Stomach (tissue), 4 donors: ENCODE measurements around the gene MTHFD2.

Experiments used
- EP300 ChIP-seq: sonication (generic); formaldehyde crosslinking; IDR thresholded peaks from one replicate; pipeline ENCODE4 v1.6.1; 2017; ENCODE audit warnings: antibody characterized with exemption
- POLR2A ChIP-seq, 4 donors: fragments of 450-650 bp; IDR thresholded peaks; one replicate each; pipeline ENCODE4 v1.6.1; 2016; ENCODE audit warnings: antibody characterized with exemption in 4 of 4, control low read depth in 2 of 4, mild to moderate bottlenecking in 1 of 4, moderate library complexity in 1 of 4
- POLR2AphosphoS5 ChIP-seq, 3 donors: sonication (generic); formaldehyde crosslinking; IDR thresholded peaks; one replicate each; pipeline ENCODE4 v1.6.1; 2016; ENCODE audit warnings: antibody characterized with exemption in 3 of 3
- TF ChIP-seq, protein P1 (sequence below), 7 experiments: fragments of 450-650 bp in 4 of 7; fragments of 200-600 bp in 3 of 7; sonication (generic) in 3 of 7; IDR thresholded peaks; one replicate each; pipeline ENCODE4 v1.5.1; 2016 to 2019; ENCODE audit warnings: antibody characterized with exemption in 7 of 7, control low read depth in 2 of 7, mild to moderate bottlenecking in 1 of 7

DNA sequence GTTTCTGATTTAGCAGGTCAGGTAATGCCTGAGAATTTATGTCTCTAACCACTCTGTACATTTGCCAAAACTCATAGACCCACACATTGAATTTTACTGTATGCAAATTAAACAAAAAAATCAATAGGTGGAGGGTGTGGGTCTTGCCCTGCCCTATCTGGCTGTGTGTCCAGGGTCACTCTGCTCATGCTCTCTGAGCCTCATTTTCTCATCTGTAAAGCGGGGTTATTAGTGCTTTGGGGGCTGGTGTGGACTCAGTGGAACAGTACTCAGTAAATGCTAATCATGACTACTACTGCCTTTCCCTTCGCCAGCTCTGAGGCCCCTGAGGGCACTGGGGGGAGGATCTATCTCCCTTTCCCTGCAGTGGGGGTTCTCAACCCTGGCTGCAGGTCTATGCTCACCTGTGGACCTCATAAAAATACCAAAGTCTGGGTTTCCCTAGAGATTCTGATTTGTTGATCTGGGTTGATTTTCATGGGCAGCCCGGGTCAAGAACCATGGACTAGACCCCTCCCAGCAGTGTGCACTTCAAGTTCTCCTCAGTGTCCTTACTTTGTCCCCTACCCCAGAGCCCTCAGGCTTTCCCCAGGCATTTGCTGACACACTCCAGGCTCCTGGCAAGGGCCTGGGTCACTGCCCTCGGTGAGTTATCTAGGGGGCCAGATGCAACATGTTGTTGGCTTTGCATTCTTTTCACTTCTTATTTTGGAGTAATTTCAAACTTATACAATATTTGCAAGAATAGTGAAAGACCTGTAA, 27.5 kb downstream of the MTHFD2 start:
- TF ChIP-seq, protein P1, sequence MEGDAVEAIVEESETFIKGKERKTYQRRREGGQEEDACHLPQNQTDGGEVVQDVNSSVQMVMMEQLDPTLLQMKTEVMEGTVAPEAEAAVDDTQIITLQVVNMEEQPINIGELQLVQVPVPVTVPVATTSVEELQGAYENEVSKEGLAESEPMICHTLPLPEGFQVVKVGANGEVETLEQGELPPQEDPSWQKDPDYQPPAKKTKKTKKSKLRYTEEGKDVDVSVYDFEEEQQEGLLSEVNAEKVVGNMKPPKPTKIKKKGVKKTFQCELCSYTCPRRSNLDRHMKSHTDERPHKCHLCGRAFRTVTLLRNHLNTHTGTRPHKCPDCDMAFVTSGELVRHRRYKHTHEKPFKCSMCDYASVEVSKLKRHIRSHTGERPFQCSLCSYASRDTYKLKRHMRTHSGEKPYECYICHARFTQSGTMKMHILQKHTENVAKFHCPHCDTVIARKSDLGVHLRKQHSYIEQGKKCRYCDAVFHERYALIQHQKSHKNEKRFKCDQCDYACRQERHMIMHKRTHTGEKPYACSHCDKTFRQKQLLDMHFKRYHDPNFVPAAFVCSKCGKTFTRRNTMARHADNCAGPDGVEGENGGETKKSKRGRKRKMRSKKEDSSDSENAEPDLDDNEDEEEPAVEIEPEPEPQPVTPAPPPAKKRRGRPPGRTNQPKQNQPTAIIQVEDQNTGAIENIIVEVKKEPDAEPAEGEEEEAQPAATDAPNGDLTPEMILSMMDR (IDR thresholded peaks at IDR 0.05) = no peak
- TF ChIP-seq EP300 (no peak), POLR2A (IDR thresholded peaks at IDR 0.05) (no peak), POLR2AphosphoS5 (IDR thresholded peaks at IDR 0.05) (no peak)
